ENCODE measurements around the gene DYRK2.

DYRK2 gene

GRCh38 chr12:67648521-67649260 lies at the start of gene DYRK2:
Gene DYRK2, plus strand, starts transcription at chr12:67648745. Its CDS starts 389 bp downstream, at chr12:67649134.
- Histone ChIP-seq H3K4me1 (ENCODE audit: low read depth, poor library complexity, severe bottlenecking) (peaks cover 34% of the 10 kb centered on the region), H4K20me1 (ENCODE audit: insufficient read depth) (peaks cover 31% of the 10 kb centered on the region), H3K79me2 (ENCODE audit: insufficient read depth, low read depth) (peaks cover 46% of the 10 kb centered on the region), H2AFZ (ENCODE audit: low read depth) (peak within 1 kb of the TSS; percentile 89), H3K27me3 (ENCODE audit: insufficient read depth, low read depth) (no peaks in the 10 kb centered on the region), H3K4me3 (IDR thresholded peaks at IDR 0.05; ENCODE audit: insufficient read depth, low read depth, low read length) (no peak within 1 kb of the TSS), H3K36me3 (ENCODE audit: insufficient read depth) (no peaks in the 10 kb centered on the region), H3K9ac (peak within 1 kb of the TSS; percentile 90), H3K4me2 (peak within 1 kb of the TSS; percentile 86), H3K27ac (peak within 1 kb of the TSS; percentile 73)
- TF ChIP-seq CTCF (conservative IDR thresholded peaks at IDR 0.05; ENCODE audit: low read depth, low read length), result no peak

GRCh38 chr12:67599691-67600090 lies 48.9 kb upstream of the DYRK2 start:
- H3K36me3 ChIP-seq (ENCODE audit: insufficient read depth), result no peaks in the 10 kb centered on the region
- no peak overlapping the region for H3K4me3 ChIP-seq (IDR thresholded peaks at IDR 0.05; ENCODE audit: insufficient read depth, low read depth, low read length)
- no peak overlapping the region for H3K27ac ChIP-seq
- H3K9ac ChIP-seq, result no peak overlapping the region
- TF ChIP-seq CTCF (conservative IDR thresholded peaks at IDR 0.05; ENCODE audit: low read depth, low read length), result no peak
- peaks cover 11% of the 10 kb centered on the region for H3K4me1 ChIP-seq (ENCODE audit: low read depth, poor library complexity, severe bottlenecking)
- no peaks in the 10 kb centered on the region for H3K79me2 ChIP-seq (ENCODE audit: insufficient read depth, low read depth)
- no peaks in the 10 kb centered on the region for H3K27me3 ChIP-seq (ENCODE audit: insufficient read depth, low read depth)
- no peaks in the 10 kb centered on the region for H4K20me1 ChIP-seq (ENCODE audit: insufficient read depth)
- H2AFZ ChIP-seq (ENCODE audit: low read depth), result no peak overlapping the region
- 0 out of 2 replicates have a peak overlapping the region, but pooled peaks have one; percentile 16 for H3K4me2 ChIP-seq

- no peak overlapping the region for H3K4me2 ChIP-seq
- H2AFZ ChIP-seq (ENCODE audit: low read depth), result no peak overlapping the region
- no peak overlapping the region for H3K9ac ChIP-seq
- no peaks in the 10 kb centered on the region for H3K27me3 ChIP-seq (ENCODE audit: insufficient read depth, low read depth)
- no peak overlapping the region for H3K27ac ChIP-seq
- no peak for TF ChIP-seq CTCF (conservative IDR thresholded peaks at IDR 0.05; ENCODE audit: low read depth, low read length)
- H3K4me3 ChIP-seq (IDR thresholded peaks at IDR 0.05; ENCODE audit: insufficient read depth, low read depth, low read length), result no peak overlapping the region
- H3K36me3 ChIP-seq (ENCODE audit: insufficient read depth), result no peaks in the 10 kb centered on the region
- H4K20me1 ChIP-seq (ENCODE audit: insufficient read depth), result no peaks in the 10 kb centered on the region
- H3K79me2 ChIP-seq (ENCODE audit: insufficient read depth, low read depth), result no peaks in the 10 kb centered on the region
- H3K4me1 ChIP-seq (ENCODE audit: low read depth, poor library complexity, severe bottlenecking), result peaks cover 7% of the 10 kb centered on the region
Observed at GRCh38 chr12:67601126-67601525, 47.4 kb upstream of the DYRK2 start.

GRCh38 chr12:67609226-67609870 lies 39.2 kb upstream of the DYRK2 start:
- no peak overlapping the region for H2AFZ ChIP-seq (ENCODE audit: low read depth)
- no peaks in the 10 kb centered on the region for H3K79me2 ChIP-seq (ENCODE audit: insufficient read depth, low read depth)
- H3K4me2 ChIP-seq, result no peak overlapping the region
- no peak overlapping the region for H3K9ac ChIP-seq
- TF ChIP-seq CTCF (conservative IDR thresholded peaks at IDR 0.05; ENCODE audit: low read depth, low read length), result no peak
- H4K20me1 ChIP-seq (ENCODE audit: insufficient read depth), result no peaks in the 10 kb centered on the region
- no peak overlapping the region for H3K27ac ChIP-seq
- H3K4me3 ChIP-seq (IDR thresholded peaks at IDR 0.05; ENCODE audit: insufficient read depth, low read depth, low read length), result no peak overlapping the region
- no peaks in the 10 kb centered on the region for H3K4me1 ChIP-seq (ENCODE audit: low read depth, poor library complexity, severe bottlenecking)
- no peaks in the 10 kb centered on the region for H3K36me3 ChIP-seq (ENCODE audit: insufficient read depth)
- H3K27me3 ChIP-seq (ENCODE audit: insufficient read depth, low read depth), result no peaks in the 10 kb centered on the region

Measured in KMS-11 (cell line).